Retina (tissue), 1 donor: ENCODE results near the gene CLASP2.
"Not testable (repeated sequence)": the region's sequence is repeated elsewhere in the genome, so short reads cannot be mapped to it uniquely, and the experiment has no call there.

Experiments
- DNase-seq: peaks from one replicate; pipeline ENCODE4 v3.0.0-alpha.2; 2016

Gene CLASP2

DNA sequence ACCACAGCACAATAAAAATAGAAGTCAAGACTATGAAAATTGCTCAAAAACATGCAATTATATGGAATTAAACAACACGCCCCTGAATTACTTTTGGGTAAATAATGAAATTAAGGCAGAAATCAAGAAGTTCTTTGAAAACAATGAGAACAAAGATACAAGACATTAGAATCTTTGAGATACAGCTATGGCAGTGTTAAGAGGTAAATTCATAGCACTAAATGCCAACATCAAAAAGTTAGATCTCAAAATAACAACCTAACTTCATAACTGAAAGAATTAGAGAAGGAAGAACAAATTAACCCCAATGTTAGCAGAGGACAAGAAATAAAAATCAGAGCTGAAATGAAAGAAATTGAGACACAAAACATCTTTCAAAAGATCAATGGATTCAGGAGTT, 191.3 kb downstream of the CLASP2 start:
- DNase-seq, result no peak

DNA sequence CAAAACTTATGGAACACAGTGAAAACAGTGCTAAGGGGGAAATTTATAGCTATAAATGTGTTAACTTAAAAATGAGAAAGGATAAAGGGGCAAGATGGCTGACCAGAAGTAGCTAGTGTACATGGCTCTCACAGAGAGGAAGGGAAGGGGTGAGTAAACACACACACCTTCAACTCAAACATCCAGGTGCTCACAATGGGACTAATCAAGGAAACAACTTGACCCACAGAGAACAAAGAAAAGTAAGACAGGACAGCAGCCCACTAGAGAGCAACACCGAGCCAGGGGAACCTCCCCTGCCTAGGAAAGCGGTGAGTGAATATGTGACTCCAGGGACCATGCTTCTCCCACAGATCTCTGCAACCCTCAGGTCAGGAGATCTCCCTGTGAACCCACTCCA, 192.8 kb downstream of the CLASP2 start:
- DNase-seq, result no peak

DNA sequence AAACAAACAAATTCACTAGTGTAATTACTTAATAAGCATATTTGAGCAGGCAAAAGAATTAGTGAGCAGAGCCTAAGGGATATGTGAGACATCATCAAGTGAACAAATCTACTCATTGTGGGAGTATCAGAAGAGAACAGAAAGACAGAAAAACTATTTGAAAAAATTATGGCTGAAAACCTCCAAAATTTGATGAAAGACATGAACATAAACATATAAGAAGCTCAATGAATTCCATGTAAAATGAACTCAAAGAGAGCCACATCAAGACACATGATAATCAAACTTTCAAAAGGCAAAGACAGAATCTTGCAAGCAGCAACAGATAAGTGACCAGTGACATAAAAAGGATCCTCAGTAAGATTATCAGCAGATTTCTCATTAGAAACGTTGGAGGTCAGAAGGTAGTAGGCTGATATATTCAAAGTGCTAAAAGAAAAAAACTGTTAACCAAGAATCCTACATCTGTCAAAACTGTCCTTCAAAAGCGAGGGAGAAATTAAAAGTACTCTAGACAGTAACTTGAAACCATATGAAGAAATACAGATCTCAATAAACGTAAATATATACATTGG, 194.9 kb downstream of the CLASP2 start:
- DNase-seq, result no peak

DNA sequence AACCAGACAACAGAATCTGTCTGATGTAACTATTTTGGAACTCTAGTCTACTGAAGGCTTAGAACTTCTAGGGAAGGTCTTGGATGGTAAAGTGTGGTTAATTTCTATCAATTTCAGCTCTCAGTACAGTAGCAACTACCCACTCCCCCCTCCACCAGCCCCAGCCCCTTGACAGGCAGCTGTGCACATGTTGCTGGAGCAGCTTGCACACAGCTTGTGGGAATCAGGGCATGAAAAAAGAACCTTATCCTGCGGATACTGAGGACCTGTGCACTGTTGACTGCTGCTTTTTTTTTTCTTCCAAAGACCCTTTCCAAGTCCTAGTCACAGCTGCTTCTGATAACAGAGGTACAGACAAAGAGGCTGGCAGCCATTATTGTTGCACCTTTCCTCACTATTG, 196.3 kb downstream of the CLASP2 start:
- DNase-seq, result peak; percentile 9

DNA sequence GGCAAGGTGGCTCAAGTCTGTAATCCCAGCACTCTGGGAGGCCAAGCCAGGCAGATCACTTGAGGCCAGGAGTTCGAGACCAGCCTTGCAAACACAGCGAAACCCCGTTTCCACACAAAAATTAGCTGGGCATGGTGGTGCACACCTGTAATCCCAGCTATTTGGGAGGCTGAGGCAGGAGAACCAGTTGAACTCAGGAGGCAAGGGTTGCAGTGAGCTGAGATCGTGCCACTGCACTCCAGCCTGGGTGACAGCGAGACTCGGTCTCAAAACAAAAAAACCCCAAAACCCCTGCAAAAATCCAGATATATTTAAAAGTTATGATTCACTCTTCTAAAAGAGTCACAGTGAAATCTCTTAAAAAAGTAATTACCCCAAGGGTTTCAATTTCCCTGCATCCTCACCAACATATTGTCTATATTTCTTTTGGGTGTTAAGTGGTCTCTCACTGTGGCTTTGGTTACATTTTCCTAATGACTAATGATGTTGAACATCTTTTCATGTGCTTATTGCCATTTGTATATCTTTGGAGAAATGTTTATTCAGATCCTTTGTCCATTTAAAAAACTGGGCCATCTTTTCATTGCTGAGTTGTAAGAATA, 204.7 kb downstream of the CLASP2 start:
- no peak for DNase-seq

GRCh38 chr3:33505027-33505426, 213.0 kb downstream of the CLASP2 start:
- no peak for DNase-seq

DNA sequence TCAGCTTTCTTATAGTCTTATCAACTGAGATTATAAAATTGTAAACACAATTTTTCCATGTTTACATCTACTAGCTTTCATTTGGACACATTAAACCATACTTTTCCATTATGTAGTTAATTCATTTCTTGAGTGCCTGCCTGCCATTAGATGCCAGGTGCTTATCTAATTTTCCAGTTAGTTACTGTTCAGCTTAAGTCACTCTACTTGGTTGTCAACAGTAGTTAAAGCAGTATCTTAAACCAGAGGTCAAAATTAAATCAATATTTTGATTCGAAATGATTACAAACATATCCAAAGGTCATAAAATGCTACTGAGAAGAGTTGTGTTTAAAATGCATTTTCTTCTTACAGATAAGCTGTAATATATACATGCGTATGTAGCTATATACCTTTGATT, 221.6 kb downstream of the CLASP2 start:
- no peak for DNase-seq

DNA sequence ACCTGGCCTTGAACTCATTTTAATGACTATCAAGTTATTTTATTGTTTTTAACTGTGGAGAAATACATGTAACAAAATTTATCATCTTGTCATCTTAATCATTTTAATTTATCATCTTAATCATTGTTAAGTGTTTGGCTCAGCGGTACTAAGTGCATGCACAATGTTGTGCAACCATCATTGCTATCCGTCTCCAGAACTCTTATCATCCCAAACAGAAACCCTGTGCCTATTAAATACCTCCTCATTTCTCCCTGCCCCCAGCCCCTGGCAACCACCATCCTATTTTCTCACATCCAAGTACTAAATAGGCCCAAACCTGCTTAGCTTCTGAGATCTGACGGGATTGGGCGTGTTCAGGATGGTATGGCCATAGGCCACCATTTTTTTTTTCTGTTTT, 226.3 kb downstream of the CLASP2 start:
- DNase-seq, result no peak

DNA sequence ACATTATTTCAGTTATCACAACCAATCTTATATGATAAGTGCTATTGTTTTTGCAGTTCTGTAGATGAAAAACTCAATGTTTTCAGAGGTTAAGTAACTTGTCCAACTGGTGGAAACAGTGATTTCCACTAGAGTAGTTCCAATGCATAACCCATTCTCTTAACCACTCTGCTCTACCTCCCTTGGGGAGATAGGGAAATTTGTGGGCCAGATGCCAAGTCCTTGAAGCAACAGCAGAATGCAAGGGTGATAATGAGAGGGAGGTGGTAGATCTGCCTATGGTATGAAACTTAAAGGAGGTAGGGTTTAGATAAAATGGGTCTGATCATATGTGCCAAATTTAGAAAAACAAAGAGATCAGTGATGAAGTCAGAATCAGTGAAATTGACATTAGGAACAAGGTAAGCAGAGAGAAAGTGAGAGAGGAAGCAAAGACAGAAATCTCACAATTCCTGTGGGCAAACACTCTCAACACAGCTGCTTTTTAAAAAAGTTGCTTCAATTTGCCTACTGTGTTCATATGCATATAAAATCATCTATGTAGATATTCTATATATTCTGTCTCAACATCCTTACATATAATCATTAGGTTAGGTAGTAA, 227.3 kb downstream of the CLASP2 start:
- DNase-seq, result no peak

GRCh38 chr3:33488683-33489082, 229.4 kb downstream of the CLASP2 start:
- DNase-seq, result no peak

DNA sequence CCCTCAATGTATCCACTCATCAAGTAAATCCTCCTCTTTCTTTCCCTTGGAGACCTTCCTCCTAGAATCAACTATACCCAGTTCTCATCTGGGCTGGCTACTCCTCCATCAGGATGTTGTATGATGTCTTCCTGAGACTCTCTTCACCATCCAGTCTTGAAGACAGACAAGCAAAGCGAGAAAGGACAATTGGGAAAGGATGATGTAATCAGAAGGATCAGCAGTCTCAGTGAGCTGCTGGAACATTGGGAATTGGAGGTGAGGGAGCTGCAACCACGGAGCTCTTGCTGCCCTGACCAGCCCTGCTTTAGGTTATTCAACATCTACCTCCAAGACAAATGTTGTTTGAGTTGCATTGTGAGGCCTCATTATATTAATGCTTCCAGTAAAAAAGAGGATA, 229.8 kb downstream of the CLASP2 start:
- no peak for DNase-seq

DNA sequence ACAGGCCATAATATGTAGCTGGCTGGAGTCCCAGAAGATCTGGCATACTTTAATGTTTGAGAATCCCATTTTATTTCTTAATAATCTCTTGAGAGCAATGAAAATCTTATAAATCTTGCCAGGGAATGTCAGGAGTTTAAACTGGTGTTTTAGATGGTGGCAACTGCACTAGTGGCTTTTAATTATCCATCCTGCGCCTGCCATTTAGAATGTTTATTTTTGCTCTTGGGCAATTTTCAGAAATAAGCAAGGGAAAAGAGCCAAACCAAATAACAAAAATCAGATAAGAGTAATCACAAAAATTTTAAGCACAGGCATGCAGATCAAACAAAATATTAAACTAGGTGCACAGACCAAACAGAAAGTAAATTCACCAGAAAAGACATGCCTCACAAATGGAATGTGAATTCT, 235.9 kb downstream of the CLASP2 start:
- no peak for DNase-seq

GRCh38 chr3:33474896-33475295, 243.2 kb downstream of the CLASP2 start:
- DNase-seq, result no peak

DNA sequence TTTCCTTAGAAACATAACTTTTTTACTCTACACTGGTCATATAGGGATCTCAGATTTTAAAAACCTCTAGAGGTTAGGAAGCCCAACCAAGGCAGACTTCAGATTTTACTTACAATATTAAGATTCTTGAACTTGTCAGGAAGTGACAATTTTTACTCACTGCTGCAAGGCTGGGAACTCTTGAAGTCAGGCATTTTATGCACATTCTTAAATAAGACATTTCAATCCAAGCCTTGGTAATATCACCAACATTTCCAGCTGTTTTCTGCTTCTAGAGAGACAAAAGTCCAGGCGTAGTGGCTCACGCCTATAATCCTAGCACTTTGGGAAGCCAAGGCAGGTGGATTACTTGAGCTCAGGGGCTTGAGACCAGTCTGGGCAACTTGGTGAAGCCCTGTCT, 244.2 kb downstream of the CLASP2 start:
- DNase-seq, result no peak

DNA sequence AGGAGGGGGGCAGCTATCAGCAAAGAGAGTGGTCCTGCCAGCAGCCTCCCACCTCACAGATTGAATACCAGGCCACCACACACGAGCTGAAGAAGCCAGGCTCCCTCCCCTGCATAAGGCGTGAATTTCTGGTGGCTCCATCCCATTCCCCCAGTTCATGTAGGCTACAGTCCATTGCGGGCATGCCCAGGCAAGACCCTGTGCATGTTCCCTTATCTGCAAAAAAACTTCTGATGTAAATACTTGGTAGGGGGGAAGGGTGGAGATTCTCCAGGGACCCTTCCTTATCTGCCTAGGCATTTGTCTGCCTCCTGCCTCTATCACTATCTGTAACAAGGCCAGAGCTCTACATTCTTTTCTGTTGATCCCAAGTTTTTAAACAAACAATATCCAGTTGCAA, 250.3 kb downstream of the CLASP2 start:
- no peak for DNase-seq

DNA sequence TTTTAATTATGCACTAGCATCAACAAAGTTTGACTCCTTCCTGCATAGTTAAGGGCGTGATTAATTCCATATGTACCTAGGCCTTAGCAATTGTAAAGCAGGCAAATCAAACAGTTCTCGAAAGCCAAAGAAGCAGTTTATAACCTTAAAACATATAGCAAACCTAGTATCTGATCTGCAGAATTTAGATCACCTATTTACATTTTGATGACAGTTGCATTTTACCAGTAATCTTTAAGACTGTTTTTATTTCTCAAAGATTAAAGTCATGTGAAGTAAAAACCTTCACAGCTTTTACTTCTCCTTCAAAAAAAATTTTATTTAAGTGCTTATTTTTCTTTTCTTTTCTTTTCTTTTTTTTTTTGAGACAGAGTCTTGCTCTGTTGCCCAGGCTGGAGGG, 257.0 kb downstream of the CLASP2 start:
- no peak for DNase-seq

DNA sequence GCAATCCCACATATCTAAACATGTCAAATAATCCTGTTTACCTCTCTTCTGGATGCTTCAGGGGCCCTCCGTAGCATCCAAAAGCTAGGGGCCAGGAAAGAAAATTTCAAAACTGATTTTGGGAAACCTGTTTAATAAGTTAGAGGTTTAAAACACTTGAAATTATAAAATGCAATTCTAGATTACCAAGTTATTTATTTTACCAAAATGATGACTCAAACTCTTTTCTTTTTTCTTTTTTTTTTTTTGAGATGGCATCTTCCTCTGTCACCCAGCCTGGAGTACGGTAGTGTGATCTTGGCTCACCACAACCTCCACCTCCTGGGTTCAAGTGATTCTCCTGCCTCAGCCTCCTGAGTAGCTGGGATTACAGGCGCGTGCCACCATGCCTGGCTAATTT, 258.5 kb downstream of the CLASP2 start:
- not testable (repeated sequence) for DNase-seq

- no peak for DNase-seq
Observed at GRCh38 chr3:33458446-33458845, 259.6 kb downstream of the CLASP2 start.

DNA sequence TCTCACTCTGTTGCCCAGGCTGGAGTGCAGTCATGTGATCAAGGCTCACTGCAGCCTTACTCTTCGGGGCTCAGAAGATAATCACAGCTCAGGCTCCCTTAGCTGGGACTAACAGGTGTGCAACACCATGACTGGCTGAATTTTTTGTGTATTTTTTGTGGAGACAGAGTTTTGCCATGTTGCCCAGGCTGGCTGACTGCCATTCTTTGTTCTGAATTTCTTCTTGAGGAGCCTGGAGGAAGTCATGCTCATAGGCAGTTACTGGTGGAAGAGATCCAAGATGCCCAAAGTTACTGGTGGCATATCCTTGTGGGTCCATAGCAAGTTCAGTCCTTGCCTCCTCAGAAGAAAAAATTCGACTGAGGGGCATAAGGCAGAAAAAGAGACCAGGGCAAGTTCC, 261.3 kb downstream of the CLASP2 start:
- no peak for DNase-seq

DNA sequence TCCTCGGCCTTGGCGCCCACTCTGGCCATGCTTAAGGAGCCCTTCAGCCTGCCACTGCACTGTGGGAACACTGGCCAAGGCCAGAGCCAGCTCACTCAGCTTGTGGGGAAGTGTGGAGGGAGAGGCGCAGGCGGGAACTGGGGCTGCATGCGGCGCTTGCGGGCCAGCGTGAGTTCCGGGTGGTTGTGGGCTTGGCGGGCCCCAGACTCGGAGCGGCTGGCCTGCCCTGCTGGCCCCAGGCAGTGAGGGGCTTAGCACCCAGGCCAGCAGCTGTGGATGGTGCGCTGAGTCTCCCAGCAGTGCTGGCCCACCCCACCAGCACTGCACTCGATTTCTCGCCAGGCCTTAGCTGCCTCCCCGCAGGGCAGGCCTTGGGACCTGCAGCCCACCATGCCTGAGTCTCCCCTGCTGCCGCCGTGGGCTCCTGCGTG, 264.7 kb downstream of the CLASP2 start:
- no peak for DNase-seq

- DNase-seq, result not testable (repeated sequence)
Observed at GRCh38 chr3:33451994-33452393, 266.1 kb downstream of the CLASP2 start.

DNA sequence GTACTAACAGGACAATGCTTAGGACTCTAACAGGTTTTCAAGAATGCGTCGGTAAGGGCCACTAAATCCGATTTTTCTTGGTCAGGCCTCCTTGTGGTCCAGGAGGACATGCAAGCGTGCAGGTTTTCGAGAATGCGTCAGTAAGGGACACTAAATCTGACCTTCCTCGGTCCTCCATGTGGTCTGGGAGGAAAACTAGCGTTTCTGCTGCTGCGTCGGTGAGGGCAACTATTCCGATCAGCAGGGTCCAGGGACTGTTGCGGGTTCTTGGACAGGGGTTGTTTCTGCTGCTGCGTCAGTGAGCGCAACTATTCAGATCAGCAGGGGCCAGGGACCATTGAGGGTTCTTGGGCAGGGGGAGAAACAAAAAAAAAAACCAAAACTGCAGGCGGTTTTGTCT, 270.1 kb downstream of the CLASP2 start:
- no peak for DNase-seq

DNA sequence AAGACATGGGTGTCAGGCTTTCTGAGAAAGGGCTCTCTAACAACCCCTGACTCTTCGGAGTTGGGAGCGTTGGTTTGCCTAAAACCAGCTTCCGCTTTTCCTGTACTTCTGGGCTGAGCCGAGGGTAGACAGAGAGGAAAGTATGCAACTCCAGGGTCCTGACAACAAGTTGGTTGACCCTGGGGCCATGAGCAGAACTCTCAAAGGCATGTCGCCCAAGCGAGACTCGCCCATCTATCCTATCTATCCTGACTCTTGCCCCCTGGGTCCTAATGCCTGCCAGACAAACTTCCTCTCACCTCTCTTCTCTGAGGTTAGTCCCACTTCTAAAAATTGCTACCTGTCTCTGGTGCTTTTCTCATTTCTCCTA, 270.8 kb downstream of the CLASP2 start:
- DNase-seq, result not testable (repeated sequence)
